Activated CD4-positive, alpha-beta T cell treated with anti-CD3 and anti-CD28 coated beads for 36 hours (primary cell): ENCODE measurements around the gene MAP3K21. TPM values are rescaled to one million over a fixed set of nuclear protein-coding genes. Genes with fewer than 3 reads are reported as not detected.

Experiments
- ATAC-seq: fragments of 200-7000 bp; cut with Tn5 transposase; one replicate; pipeline ENCODE4 v1.10.0; 2021; ENCODE audit warnings: mild to moderate bottlenecking, moderate library complexity
- CTCF ChIA-PET: fragments of 350-600 bp; sonication (Branson Sonifier 250); formaldehyde crosslinking; loops from one replicate; lab custom pipeline; 2021; ENCODE audit warnings: antibody characterized with exemption; lab: Charles Lee
- POLR2A ChIA-PET: fragments of 350-600 bp; sonication (Branson Sonifier 250); formaldehyde crosslinking; loops from one replicate; lab custom pipeline; 2021; ENCODE audit warnings: antibody characterized with exemption, inconsistent platforms; lab: Charles Lee
- DNase-seq: peaks from one replicate; pipeline ENCODE4 v3.0.0-alpha.2; 2020
- H3K27ac Mint-ChIP-seq: one replicate; pipeline ENCODE4 v1.8.0; 2021; ENCODE audit warnings: mixed read lengths
- H3K27me3 Mint-ChIP-seq: one replicate; pipeline ENCODE4 v1.8.0; 2021; ENCODE audit warnings: mixed read lengths
- H3K36me3 Mint-ChIP-seq: one replicate; pipeline ENCODE4 v1.8.0; 2021; ENCODE audit warnings: low read depth, mixed read lengths
- H3K4me1 Mint-ChIP-seq: one replicate; pipeline ENCODE4 v1.8.0; 2021; ENCODE audit warnings: mixed read lengths
- H3K4me3 Mint-ChIP-seq: one replicate; pipeline ENCODE4 v1.8.0; 2021; ENCODE audit warnings: mild to moderate bottlenecking, moderate library complexity, mixed read lengths
- H3K9me3 Mint-ChIP-seq: one replicate; pipeline ENCODE4 v1.8.0; 2021; ENCODE audit warnings: low read depth, mixed read lengths
- intact Hi-C, 2 experiments: fragments of 100-400 bp; cut with DNase I in 1 of 2; cut with micrococcal nuclease in 1 of 2; formaldehyde crosslinking; loops; one replicate each; pipeline versions ENCODE4 v1.14.2 to v1.15.1; 2022 to 2024; cut with DNase I, micrococcal nuclease
- total RNA-seq, 2 experiments: library from RNA; stranded (reverse); gene quantifications; one replicate each; pipeline ENCODE4 v1.2.3, GENCODE V29; 2021

MAP3K21 gene
- total RNA-seq, 2 experiments from 2014 or later, result 3.0 to 3.1 TPM

- H3K27ac Mint-ChIP-seq, result no peak overlapping the region
- ATAC-seq (no peak), DNase-seq (no peak)
- no peaks in the 10 kb centered on the region for H3K9me3 Mint-ChIP-seq
- H3K4me3 Mint-ChIP-seq, result no peak overlapping the region
- no peaks in the 10 kb centered on the region for H3K27me3 Mint-ChIP-seq
- ChIA-PET POLR2A (no interaction called here), CTCF (no interaction called here)
- intact Hi-C loops, result no loop called here
- H3K36me3 Mint-ChIP-seq, result no peaks in the 10 kb centered on the region
- peaks cover 6% of the 10 kb centered on the region for H3K4me1 Mint-ChIP-seq
Observed at GRCh38 chr1:233375653-233376052, 48.1 kb downstream of the MAP3K21 start.

GRCh38 chr1:233376382-233377110, 49.0 kb downstream of the MAP3K21 start:
- intact Hi-C loops, result no loop called here
- ATAC-seq, result no peak
- CTCF ChIA-PET, result no interaction called here
- no peak overlapping the region for H3K27ac Mint-ChIP-seq
- H3K9me3 Mint-ChIP-seq, result no peaks in the 10 kb centered on the region
- no peak for DNase-seq
- no peaks in the 10 kb centered on the region for H3K36me3 Mint-ChIP-seq
- H3K4me3 Mint-ChIP-seq, result no peak overlapping the region
- H3K27me3 Mint-ChIP-seq, result no peaks in the 10 kb centered on the region
- peaks cover 6% of the 10 kb centered on the region for H3K4me1 Mint-ChIP-seq
- POLR2A ChIA-PET, result no interaction called here

- POLR2A ChIA-PET, result no interaction called here
- Mint-ChIP-seq H3K27me3 (no peaks in the 10 kb centered on the region), H3K36me3 (peaks cover 7% of the 10 kb centered on the region), H3K4me3 (no peak overlapping the region), H3K4me1 (peaks cover 6% of the 10 kb centered on the region), H3K27ac (no peak overlapping the region), H3K9me3 (no peaks in the 10 kb centered on the region)
- peak; percentile 63 for ATAC-seq
- intact Hi-C loops, result no loop called here
- CTCF ChIA-PET, result no interaction called here
- peak; percentile 30 for DNase-seq
Observed at GRCh38 chr1:233379869-233380438, 52.4 kb downstream of the MAP3K21 start.

- Mint-ChIP-seq H3K9me3 (no peaks in the 10 kb centered on the region), H3K27me3 (no peaks in the 10 kb centered on the region), H3K4me1 (peaks cover 2% of the 10 kb centered on the region), H3K4me3 (no peak overlapping the region), H3K36me3 (peaks cover 7% of the 10 kb centered on the region), H3K27ac (no peak overlapping the region)
- ChIA-PET CTCF (interaction anchor here (0.9 to 1.3 kb wide), 2 partner anchors 17 to 28 kb away, joined by 3 read pairs; no protein-coding TSS in a partner anchor), POLR2A (no interaction called here)
- ATAC-seq (no peak), DNase-seq (no peak)
- intact Hi-C loops, result no loop called here
Observed at GRCh38 chr1:233381806-233382205, 54.3 kb downstream of the MAP3K21 start.

GRCh38 chr1:233383984-233384383, 56.5 kb downstream of the MAP3K21 start:
- ChIA-PET CTCF (interaction anchor here (1.3 to 1.8 kb wide), 2 partner anchors 11 to 57 kb away, joined by 3 to 8 read pairs; no protein-coding TSS in a partner anchor), POLR2A (no interaction called here)
- Mint-ChIP-seq H3K9me3 (no peaks in the 10 kb centered on the region), H3K36me3 (peaks cover 7% of the 10 kb centered on the region), H3K4me1 (peaks cover 2% of the 10 kb centered on the region), H3K27ac (no peak overlapping the region), H3K27me3 (peaks cover 2% of the 10 kb centered on the region), H3K4me3 (no peak overlapping the region)
- intact Hi-C loops, result no loop called here
- DNase-seq (no peak), ATAC-seq (no peak)

GRCh38 chr1:233386336-233386735, 58.8 kb downstream of the MAP3K21 start:
- Mint-ChIP-seq H3K36me3 (peaks cover 7% of the 10 kb centered on the region), H3K9me3 (no peaks in the 10 kb centered on the region), H3K4me3 (no peak overlapping the region), H3K27ac (no peak overlapping the region), H3K4me1 (no peaks in the 10 kb centered on the region), H3K27me3 (peaks cover 12% of the 10 kb centered on the region)
- ATAC-seq (no peak), DNase-seq (no peak)
- intact Hi-C loops, result no loop called here
- ChIA-PET POLR2A (no interaction called here), CTCF (interaction anchor here (1.3 kb wide), 1 partner anchor 10 kb away, joined by 3 read pairs; no protein-coding TSS in a partner anchor)

- Mint-ChIP-seq H3K36me3 (peaks cover 4% of the 10 kb centered on the region), H3K9me3 (no peaks in the 10 kb centered on the region), H3K27me3 (peaks cover 15% of the 10 kb centered on the region), H3K4me1 (no peaks in the 10 kb centered on the region), H3K27ac (no peak overlapping the region), H3K4me3 (no peak overlapping the region)
- ATAC-seq (no peak), DNase-seq (no peak)
- ChIA-PET POLR2A (no interaction called here), CTCF (interaction anchor here (0.7 kb wide), 1 partner anchor 109 kb away, joined by 3 read pairs; no protein-coding TSS in a partner anchor)
- intact Hi-C loops, result no loop called here
Observed at GRCh38 chr1:233387585-233387984, 60.1 kb downstream of the MAP3K21 start.

GRCh38 chr1:233389169-233389568, 61.6 kb downstream of the MAP3K21 start:
- Mint-ChIP-seq H3K4me1 (no peaks in the 10 kb centered on the region), H3K4me3 (no peak overlapping the region), H3K27ac (no peak overlapping the region), H3K36me3 (no peaks in the 10 kb centered on the region), H3K9me3 (no peaks in the 10 kb centered on the region), H3K27me3 (peaks cover 21% of the 10 kb centered on the region)
- CTCF ChIA-PET, result interaction anchor here (1.0 kb wide), 1 partner anchor 84 kb away, joined by 4 read pairs; no protein-coding TSS in a partner anchor
- POLR2A ChIA-PET, result no interaction called here
- ATAC-seq, result no peak
- DNase-seq, result no peak
- intact Hi-C loops, result no loop called here

GRCh38 chr1:233389893-233390292, 62.4 kb downstream of the MAP3K21 start:
- intact Hi-C loops, result no loop called here
- H3K36me3 Mint-ChIP-seq, result no peaks in the 10 kb centered on the region
- H3K27me3 Mint-ChIP-seq, result peaks cover 22% of the 10 kb centered on the region
- ChIA-PET POLR2A (no interaction called here), CTCF (interaction anchor here (1.0 kb wide), 1 partner anchor 20 kb away, joined by 3 read pairs; no protein-coding TSS in a partner anchor)
- no peak for DNase-seq
- H3K4me3 Mint-ChIP-seq, result no peak overlapping the region
- no peak for ATAC-seq
- H3K4me1 Mint-ChIP-seq, result no peaks in the 10 kb centered on the region
- no peaks in the 10 kb centered on the region for H3K9me3 Mint-ChIP-seq
- no peak overlapping the region for H3K27ac Mint-ChIP-seq

- no peak overlapping the region for H3K4me3 Mint-ChIP-seq
- DNase-seq (no peak), ATAC-seq (no peak)
- no peaks in the 10 kb centered on the region for H3K36me3 Mint-ChIP-seq
- peaks cover 23% of the 10 kb centered on the region for H3K27me3 Mint-ChIP-seq
- CTCF ChIA-PET, result interaction anchor here (0.7 to 1.1 kb wide), 5 partner anchors 18 to 675 kb away, joined by 3 to 4 read pairs (median 3); no protein-coding TSS in a partner anchor
- no peaks in the 10 kb centered on the region for H3K4me1 Mint-ChIP-seq
- no peak overlapping the region for H3K27ac Mint-ChIP-seq
- intact Hi-C loops, result no loop called here
- H3K9me3 Mint-ChIP-seq, result no peaks in the 10 kb centered on the region
- POLR2A ChIA-PET, result no interaction called here
Observed at GRCh38 chr1:233390842-233391737, 63.6 kb downstream of the MAP3K21 start.
